MCF 10A (cell line): ENCODE results near the gene NBL1. TPM values are rescaled to one million over a fixed set of nuclear protein-coding genes. Genes with fewer than 3 reads are reported as not detected.

Experiments used
- BruUV-seq: library from RNA; stranded (reverse); fragments of 400-500 nt; replicated peaks from 2 replicates; lab custom pipeline; 2021; lab: Mats Ljungman, UMichigan
- CTCF ChIA-PET: fragments of 300-600 bp; sonication (Branson Sonifier 250); formaldehyde crosslinking; extraction: SDS; loops from one replicate; lab custom pipeline; 2021; ENCODE audit warnings: antibody characterized with exemption, inconsistent platforms; lab: Yijun Ruan, JAX
- POLR2A ChIA-PET: fragments of 300-600, 350-650 bp; sonication (Branson Sonifier 250); formaldehyde crosslinking; extraction: SDS; loops from one replicate; lab custom pipeline; 2020; ENCODE audit warnings: antibody characterized with exemption, inconsistent platforms; lab: Yijun Ruan, JAX
- DNase-seq: peaks from one replicate; pipeline ENCODE4 v3.0.0-alpha.2; 2018; ENCODE audit not compliant: unreplicated experiment
- H3K27ac Mint-ChIP-seq: one replicate; pipeline ENCODE4 v1.8.0; 2022; ENCODE audit warnings: mild to moderate bottlenecking, low read depth, mixed read lengths; ENCODE audit not compliant: unreplicated experiment
- H3K27me3 Mint-ChIP-seq: one replicate; pipeline ENCODE4 v1.8.0; 2022; ENCODE audit warnings: mixed read lengths; ENCODE audit not compliant: insufficient read depth, unreplicated experiment
- H3K36me3 Mint-ChIP-seq: one replicate; pipeline ENCODE4 v1.8.0; 2022; ENCODE audit warnings: mild to moderate bottlenecking, moderate library complexity, mixed read lengths; ENCODE audit not compliant: insufficient read depth, unreplicated experiment
- H3K4me1 Mint-ChIP-seq: one replicate; pipeline ENCODE4 v1.8.0; 2022; ENCODE audit warnings: mixed read lengths; ENCODE audit not compliant: insufficient read depth, unreplicated experiment
- H3K4me3 Mint-ChIP-seq: one replicate; pipeline ENCODE4 v1.8.0; 2022; ENCODE audit warnings: mild to moderate bottlenecking, moderate library complexity, mixed read lengths; ENCODE audit not compliant: unreplicated experiment
- H3K9me3 Mint-ChIP-seq: one replicate; pipeline ENCODE4 v1.8.0; 2022; ENCODE audit warnings: mixed read lengths; ENCODE audit not compliant: unreplicated experiment
- intact Hi-C: fragments of 100-400 bp; cut with micrococcal nuclease; formaldehyde crosslinking; loops from 2 replicates; pipeline ENCODE4 v1.14.1; 2022
- total RNA-seq: library from RNA; stranded (reverse); gene quantifications from 2 replicates; pipeline ENCODE4 v1.2.3, GENCODE V29; 2022
- TF ChIP-seq, protein P1 (sequence below): fragments of 200-600 bp; IDR thresholded peaks from one replicate; pipeline ENCODE4 v1.8.0; 2022; ENCODE audit warnings: antibody characterized with exemption, mild to moderate bottlenecking; ENCODE audit not compliant: unreplicated experiment

Gene NBL1
- total RNA-seq, 1 experiment from 2014 or later: 70.4 TPM

DNA sequence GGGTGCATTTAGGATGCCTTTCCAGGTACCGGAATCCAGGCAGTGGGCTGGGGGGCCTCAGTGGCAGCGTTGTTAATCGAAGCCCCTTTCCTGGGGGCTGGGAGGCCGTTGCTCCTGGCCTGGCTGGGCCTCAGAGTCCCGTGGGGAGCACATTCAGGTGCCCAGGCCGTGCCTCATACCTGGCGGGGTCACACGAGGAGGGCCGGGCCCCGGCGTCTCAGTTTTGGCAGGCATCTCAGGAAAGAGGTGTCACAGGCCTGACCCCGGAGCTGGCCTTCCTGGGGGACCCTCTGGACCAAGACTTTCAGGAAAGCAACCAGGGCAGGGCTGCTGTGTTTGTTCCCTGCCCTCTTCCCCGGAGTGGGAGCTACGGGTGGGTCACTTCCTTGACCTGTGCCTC is 4.1 kb downstream of the NBL1 start:
- intact Hi-C loops: loop anchor here (5.0 kb wide), 1 partner anchor 211 kb away; no protein-coding TSS in a partner anchor
- CTCF ChIA-PET: interaction anchor here (0.6 to 3.7 kb wide), 10 partner anchors 12 to 269 kb away, joined by 3 to 14 read pairs (median 4); no protein-coding TSS in a partner anchor

DNA sequence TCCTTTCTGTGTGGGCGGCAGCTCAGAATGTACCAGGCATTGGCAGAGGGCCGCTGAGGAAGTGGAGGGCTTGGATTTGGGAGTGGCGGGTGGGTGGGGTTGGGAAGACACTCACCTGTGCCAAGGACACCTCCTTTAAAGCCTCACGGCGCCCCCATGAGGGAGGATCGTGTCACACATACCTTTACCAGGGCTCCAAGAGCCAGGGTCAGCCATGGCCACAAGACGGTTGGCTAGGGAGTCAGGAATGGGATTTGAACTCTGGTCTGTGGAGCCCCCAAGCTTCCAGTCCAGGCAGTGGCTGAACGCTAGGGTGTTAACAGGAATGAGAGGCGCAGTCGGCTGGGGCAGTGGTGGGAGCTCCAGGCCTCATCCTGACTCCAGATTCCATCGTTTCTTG is 4.6 kb downstream of the NBL1 start:
- Mint-ChIP-seq H3K4me1 (peaks cover 48% of the 10 kb centered on the region), H3K27me3 (no peaks in the 10 kb centered on the region), H3K36me3 (peaks cover 23% of the 10 kb centered on the region), H3K27ac (no peak overlapping the region), H3K9me3 (no peaks in the 10 kb centered on the region), H3K4me3 (no peak overlapping the region)
- TF ChIP-seq, protein P1, sequence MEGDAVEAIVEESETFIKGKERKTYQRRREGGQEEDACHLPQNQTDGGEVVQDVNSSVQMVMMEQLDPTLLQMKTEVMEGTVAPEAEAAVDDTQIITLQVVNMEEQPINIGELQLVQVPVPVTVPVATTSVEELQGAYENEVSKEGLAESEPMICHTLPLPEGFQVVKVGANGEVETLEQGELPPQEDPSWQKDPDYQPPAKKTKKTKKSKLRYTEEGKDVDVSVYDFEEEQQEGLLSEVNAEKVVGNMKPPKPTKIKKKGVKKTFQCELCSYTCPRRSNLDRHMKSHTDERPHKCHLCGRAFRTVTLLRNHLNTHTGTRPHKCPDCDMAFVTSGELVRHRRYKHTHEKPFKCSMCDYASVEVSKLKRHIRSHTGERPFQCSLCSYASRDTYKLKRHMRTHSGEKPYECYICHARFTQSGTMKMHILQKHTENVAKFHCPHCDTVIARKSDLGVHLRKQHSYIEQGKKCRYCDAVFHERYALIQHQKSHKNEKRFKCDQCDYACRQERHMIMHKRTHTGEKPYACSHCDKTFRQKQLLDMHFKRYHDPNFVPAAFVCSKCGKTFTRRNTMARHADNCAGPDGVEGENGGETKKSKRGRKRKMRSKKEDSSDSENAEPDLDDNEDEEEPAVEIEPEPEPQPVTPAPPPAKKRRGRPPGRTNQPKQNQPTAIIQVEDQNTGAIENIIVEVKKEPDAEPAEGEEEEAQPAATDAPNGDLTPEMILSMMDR: peak; percentile 40
- DNase-seq: peak; percentile 89
- BruUV-seq: no TSS peak
- POLR2A ChIA-PET: interaction anchor here (0.9 to 1.5 kb wide), 4 partner anchors 10 to 161 kb away, joined by 3 to 4 read pairs (median 3); no protein-coding TSS in a partner anchor
- CTCF ChIA-PET: interaction anchor here (0.6 to 3.7 kb wide), 9 partner anchors 12 to 343 kb away, joined by 3 to 14 read pairs (median 3); no protein-coding TSS in a partner anchor
- intact Hi-C loops: loop anchor here (5.0 kb wide), 1 partner anchor 211 kb away; no protein-coding TSS in a partner anchor

More for the DNA sequence above, 4.1 kb downstream of the NBL1 start:
- DNase-seq: no peak
- TF ChIP-seq, protein P1: no peak
- peaks cover 19% of the 10 kb centered on the region for H3K36me3 Mint-ChIP-seq
- H3K9me3 Mint-ChIP-seq: no peaks in the 10 kb centered on the region
- peak overlapping the region; percentile 80 for H3K27ac Mint-ChIP-seq
- H3K27me3 Mint-ChIP-seq: no peaks in the 10 kb centered on the region
- BruUV-seq: no TSS peak
- H3K4me1 Mint-ChIP-seq: peaks cover 51% of the 10 kb centered on the region
- H3K4me3 Mint-ChIP-seq: no peak overlapping the region
- POLR2A ChIA-PET: interaction anchor here (0.9 to 3.3 kb wide), 5 partner anchors 9 to 161 kb away, joined by 3 to 14 read pairs (median 3); no protein-coding TSS in a partner anchor

DNA sequence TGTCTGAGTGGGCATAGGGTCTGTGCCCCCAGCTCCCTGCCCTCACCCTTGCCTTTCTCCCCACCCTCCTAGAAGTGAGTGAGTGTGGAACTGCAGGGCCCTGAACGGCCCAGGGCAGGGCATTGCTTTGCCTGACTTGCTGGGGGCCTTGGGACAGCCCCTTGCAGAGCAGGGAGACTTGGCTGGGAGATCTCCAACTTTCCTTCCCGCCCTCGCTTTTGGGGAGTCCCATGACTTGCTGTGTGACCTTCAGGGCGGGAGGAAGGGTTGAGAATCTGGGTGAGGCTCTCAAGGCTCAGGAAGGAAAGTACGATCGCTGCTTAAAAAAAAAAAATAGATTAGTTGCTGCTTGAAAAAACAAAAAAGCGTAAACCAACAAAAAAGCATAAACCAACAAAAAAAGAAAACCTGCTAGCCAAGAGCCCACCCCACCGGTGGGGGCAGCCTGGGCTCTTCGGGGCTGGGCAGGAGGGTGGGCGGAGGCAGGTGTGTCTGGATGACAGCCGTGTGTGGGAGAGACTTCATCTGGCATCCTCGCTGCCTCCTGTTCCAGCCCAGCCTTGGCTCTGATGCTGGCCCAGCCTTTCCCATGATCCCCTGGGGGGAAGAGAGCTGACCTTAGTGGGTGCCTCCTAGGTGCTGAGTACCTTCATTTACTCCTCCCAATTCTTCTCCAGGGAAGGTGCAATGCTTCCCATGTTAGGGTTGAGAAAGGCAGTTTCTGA is 6.5 kb downstream of the NBL1 start:
- H3K27ac Mint-ChIP-seq: peak overlapping the region; percentile 75
- POLR2A ChIA-PET: interaction anchor here (0.8 to 1.2 kb wide), 5 partner anchors 8 to 212 kb away, joined by 3 to 4 read pairs (median 3); no protein-coding TSS in a partner anchor
- H3K4me1 Mint-ChIP-seq: peaks cover 56% of the 10 kb centered on the region
- CTCF ChIA-PET: interaction anchor here (0.5 to 4.5 kb wide), 10 partner anchors 10 to 309 kb away, joined by 3 to 25 read pairs (median 4); no protein-coding TSS in a partner anchor
- no peaks in the 10 kb centered on the region for H3K27me3 Mint-ChIP-seq
- peaks cover 27% of the 10 kb centered on the region for H3K36me3 Mint-ChIP-seq
- intact Hi-C loops: loop anchor here (1.0 to 5.0 kb wide), 2 partner anchors 68 to 163 kb away; no protein-coding TSS in a partner anchor
- TF ChIP-seq, protein P1: no peak
- DNase-seq: no peak
- H3K9me3 Mint-ChIP-seq: no peaks in the 10 kb centered on the region
- peak overlapping the region; percentile 8 for H3K4me3 Mint-ChIP-seq
- BruUV-seq: no TSS peak
